ENCODE results near the gene CLHC1.

GRCh38 chr2:55175254-55176093, 56.6 kb downstream of the CLHC1 start:
- no peak for TF ChIP-seq EZH2 (IDR thresholded peaks at IDR 0.05; ENCODE audit: low read length, unreplicated experiment)
- TF ChIP-seq CTCF (conservative IDR thresholded peaks at IDR 0.05; ENCODE audit: low read depth, low read length) = peak; percentile 91
- TF ChIP-seq EZH2phosphoT487 (IDR thresholded peaks at IDR 0.05; ENCODE audit: borderline replicate concordance, low read length) = no peak

Data from PC-3 (cell line).